GM12878 (cell line): ENCODE measurements around the gene SUGCT.

Source experiments
- BHLHE40 ChIP-seq, 2 experiments: fragments of 450-650 bp in 1 of 2; IDR thresholded peaks; 2 replicates each; pipeline ENCODE4 v1.6.1; 2011 to 2017; ENCODE audit warnings: low read depth in 2 of 2, borderline replicate concordance in 1 of 2, improper control_type of control experiment in 1 of 2, low read length in 1 of 2, mild to moderate bottlenecking in 1 of 2
- BMI1 ChIP-seq: fragments of 450-650 bp; IDR thresholded peaks from 2 replicates; pipeline ENCODE4 v1.6.1; 2016; ENCODE audit warnings: mild to moderate bottlenecking, moderate library complexity, borderline replicate concordance
- CEBPB ChIP-seq, 2 experiments: fragments of 150-350 bp in 1 of 2; IDR thresholded peaks; 2 replicates each; pipeline ENCODE4 v1.6.1; 2012 to 2014; ENCODE audit warnings: low read depth in 2 of 2, low read length in 2 of 2, borderline replicate concordance in 1 of 2, inconsistent platforms in 1 of 2
- POLR2AphosphoS2 ChIP-seq: IDR thresholded peaks from 2 replicates; pipeline ENCODE4 v1.6.1; 2011; ENCODE audit warnings: low read depth, mild to moderate bottlenecking, low read length, improper control_type of control experiment, moderate library complexity
- TAF1 ChIP-seq: IDR thresholded peaks from 2 replicates; pipeline ENCODE4 v1.6.1; 2011; ENCODE audit warnings: mild to moderate bottlenecking, low read depth, low read length, borderline replicate concordance
- TF ChIP-seq, protein P1 (sequence below), 3 experiments: IDR thresholded peaks in 2 of 3; conservative IDR thresholded peaks in 1 of 3; 2 replicates each; pipeline ENCODE4 v1.5.1; 2011; ENCODE audit warnings: low read depth in 3 of 3, low read length in 3 of 3, mild to moderate bottlenecking in 3 of 3, control low read depth in 2 of 3, moderate library complexity in 2 of 3, inconsistent platforms in 1 of 3, mixed read lengths in 1 of 3; ENCODE audit not compliant: control insufficient read depth in 2 of 3, insufficient read depth in 1 of 3; ENCODE audit errors: extremely low read depth in 1 of 3
- TF ChIP-seq, protein P2 (sequence below): fragments of 450-650 bp; formaldehyde crosslinking; IDR thresholded peaks from 2 replicates; pipeline ENCODE4 v1.4.0; 2020; ENCODE audit warnings: mild to moderate bottlenecking, moderate library complexity

DNA sequence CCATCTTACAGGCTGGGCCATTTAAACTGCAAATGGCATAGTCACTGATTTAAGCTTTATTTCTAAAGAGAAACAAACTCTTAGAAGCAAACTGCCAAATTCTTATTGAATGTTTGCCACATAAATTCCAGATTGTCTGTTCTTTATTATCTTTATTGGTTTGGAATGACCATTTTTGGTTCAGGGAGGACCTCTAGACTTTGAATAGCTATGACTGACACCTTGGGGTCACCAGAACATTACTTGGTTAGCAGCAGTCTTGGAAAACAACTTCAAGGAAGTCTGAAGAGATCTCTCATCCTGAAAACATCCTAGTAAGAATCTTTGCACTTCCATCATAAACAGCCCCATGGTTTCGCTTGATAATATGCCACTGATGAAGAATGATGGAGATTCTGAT, 197.1 kb downstream of the SUGCT start:
- TF ChIP-seq, protein P1, sequence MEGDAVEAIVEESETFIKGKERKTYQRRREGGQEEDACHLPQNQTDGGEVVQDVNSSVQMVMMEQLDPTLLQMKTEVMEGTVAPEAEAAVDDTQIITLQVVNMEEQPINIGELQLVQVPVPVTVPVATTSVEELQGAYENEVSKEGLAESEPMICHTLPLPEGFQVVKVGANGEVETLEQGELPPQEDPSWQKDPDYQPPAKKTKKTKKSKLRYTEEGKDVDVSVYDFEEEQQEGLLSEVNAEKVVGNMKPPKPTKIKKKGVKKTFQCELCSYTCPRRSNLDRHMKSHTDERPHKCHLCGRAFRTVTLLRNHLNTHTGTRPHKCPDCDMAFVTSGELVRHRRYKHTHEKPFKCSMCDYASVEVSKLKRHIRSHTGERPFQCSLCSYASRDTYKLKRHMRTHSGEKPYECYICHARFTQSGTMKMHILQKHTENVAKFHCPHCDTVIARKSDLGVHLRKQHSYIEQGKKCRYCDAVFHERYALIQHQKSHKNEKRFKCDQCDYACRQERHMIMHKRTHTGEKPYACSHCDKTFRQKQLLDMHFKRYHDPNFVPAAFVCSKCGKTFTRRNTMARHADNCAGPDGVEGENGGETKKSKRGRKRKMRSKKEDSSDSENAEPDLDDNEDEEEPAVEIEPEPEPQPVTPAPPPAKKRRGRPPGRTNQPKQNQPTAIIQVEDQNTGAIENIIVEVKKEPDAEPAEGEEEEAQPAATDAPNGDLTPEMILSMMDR (IDR thresholded peaks at IDR 0.05 in 2 of 3, conservative IDR thresholded peaks at IDR 0.05 in 1 of 3; ENCODE audit: control insufficient read depth in 2 of 3, extremely low read depth in 1 of 3, insufficient read depth in 1 of 3, low read depth in 3 of 3, low read length in 3 of 3): no peak
- TF ChIP-seq CEBPB (IDR thresholded peaks at IDR 0.05; ENCODE audit: borderline replicate concordance in 1 of 2, low read depth in 2 of 2, low read length in 2 of 2) (no peak), BHLHE40 (IDR thresholded peaks at IDR 0.05; ENCODE audit: borderline replicate concordance in 1 of 2, low read depth in 2 of 2, low read length in 1 of 2) (no peak), TAF1 (no peak), POLR2AphosphoS2 (no peak), BMI1 (no peak)
- TF ChIP-seq, protein P2, sequence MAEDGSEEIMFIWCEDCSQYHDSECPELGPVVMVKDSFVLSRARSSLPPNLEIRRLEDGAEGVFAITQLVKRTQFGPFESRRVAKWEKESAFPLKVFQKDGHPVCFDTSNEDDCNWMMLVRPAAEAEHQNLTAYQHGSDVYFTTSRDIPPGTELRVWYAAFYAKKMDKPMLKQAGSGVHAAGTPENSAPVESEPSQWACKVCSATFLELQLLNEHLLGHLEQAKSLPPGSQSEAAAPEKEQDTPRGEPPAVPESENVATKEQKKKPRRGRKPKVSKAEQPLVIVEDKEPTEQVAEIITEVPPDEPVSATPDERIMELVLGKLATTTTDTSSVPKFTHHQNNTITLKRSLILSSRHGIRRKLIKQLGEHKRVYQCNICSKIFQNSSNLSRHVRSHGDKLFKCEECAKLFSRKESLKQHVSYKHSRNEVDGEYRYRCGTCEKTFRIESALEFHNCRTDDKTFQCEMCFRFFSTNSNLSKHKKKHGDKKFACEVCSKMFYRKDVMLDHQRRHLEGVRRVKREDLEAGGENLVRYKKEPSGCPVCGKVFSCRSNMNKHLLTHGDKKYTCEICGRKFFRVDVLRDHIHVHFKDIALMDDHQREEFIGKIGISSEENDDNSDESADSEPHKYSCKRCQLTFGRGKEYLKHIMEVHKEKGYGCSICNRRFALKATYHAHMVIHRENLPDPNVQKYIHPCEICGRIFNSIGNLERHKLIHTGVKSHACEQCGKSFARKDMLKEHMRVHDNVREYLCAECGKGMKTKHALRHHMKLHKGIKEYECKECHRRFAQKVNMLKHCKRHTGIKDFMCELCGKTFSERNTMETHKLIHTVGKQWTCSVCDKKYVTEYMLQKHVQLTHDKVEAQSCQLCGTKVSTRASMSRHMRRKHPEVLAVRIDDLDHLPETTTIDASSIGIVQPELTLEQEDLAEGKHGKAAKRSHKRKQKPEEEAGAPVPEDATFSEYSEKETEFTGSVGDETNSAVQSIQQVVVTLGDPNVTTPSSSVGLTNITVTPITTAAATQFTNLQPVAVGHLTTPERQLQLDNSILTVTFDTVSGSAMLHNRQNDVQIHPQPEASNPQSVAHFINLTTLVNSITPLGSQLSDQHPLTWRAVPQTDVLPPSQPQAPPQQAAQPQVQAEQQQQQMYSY: no peak
